ENCODE measurements around the gene LIPT2.

LIPT2 gene

DNA sequence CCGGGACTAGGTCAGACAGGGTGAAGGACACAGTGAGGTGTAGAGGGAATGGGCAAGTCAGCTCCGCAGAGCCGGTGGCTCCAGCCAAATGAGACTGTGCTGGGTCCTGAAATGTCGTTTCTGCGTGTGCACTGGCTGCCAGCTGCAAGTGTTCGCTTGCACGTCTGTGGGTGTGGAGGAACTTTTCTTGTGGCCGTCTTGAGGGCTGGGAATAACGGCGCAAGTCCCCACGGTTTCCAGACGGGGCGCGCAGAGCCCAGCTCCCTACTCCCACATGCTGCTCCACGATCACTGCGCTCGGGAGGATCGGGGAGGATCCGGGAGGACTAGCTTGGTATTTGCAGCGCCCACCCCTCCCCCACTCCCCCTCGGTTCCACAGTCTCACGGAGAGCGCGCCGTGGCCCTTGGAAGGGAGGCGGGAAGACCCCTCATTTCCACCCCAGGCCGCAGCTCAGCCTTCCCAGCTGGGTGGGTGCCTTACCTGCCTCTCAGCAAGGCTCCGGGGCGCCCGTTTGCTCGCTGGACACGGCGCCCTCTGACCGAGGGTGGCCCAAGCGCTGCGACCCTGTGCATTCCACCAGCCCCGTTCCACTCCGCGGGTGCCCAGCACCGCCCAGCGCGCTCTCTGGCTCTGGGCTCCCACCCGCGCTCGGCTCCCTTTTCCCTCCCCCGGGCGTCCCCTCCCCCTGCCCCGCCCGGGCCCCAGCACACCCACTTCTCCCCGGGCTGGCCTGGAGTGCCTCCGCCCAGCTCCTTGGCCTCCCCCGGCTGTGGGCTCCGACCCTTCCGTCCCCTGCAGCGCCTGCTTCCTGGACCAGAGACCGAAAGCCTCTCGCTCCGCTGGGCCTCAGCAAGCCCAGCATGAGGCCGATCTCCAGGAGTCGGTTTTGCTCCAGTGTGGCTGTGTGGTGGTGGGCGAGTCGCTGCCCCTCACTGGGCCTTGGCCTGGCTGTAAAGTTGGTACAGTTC, 26.3 kb downstream of the LIPT2 start, which contains the start of gene KCNE3:
KCNE3 (minus strand) TSS at position 634 of the 970 bp plus-strand sequence. CDS start 9,986 bp downstream, outside the sequence.
- DNase-seq (ENCODE audit: low read depth in 2 of 3, low spot score in 1 of 3), result no peak

DNA sequence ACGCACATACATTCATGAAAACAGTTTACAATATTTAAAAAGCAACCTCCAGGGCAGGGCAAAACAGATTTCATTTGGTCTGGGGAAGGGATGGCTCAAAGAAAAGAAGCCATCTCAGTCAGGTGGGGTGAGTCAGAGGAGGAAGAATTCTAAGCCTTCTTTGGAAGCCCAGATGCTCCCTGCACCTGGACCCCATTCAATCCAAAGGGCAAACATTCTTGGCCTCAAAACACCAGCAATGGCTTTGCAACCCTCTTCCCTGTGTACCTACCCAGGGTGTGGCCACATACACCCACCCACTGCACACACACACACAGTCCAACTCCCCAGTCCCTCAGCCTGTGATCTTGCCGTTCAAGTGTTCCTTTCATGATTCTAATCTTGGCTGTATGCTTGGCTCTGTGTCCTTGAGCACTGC, 28.2 kb downstream of the LIPT2 start:
- DNase-seq (ENCODE audit: low read depth in 2 of 3, low spot score in 1 of 3), result no peak

DNA sequence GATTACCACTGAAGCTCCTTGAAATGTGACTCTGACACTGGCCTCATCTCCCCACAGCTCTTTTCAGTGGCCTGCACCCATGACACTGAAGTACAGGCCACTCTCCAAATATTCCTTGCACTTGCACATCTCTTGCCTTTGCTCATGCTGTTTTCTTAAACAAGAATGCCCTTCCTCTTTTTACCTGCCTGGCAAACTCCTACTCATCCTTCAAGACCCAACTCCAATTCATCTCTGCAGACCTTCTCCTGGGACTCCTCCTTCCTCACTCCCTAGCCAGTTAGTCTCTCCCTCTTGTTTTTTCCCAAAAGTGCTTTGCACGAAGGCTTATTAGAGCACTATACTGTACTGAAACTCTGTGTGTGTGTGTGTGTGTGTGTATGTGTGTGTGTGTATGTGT, 28.8 kb downstream of the LIPT2 start:
- no peak for DNase-seq (ENCODE audit: low read depth in 2 of 3, low spot score in 1 of 3)

DNA sequence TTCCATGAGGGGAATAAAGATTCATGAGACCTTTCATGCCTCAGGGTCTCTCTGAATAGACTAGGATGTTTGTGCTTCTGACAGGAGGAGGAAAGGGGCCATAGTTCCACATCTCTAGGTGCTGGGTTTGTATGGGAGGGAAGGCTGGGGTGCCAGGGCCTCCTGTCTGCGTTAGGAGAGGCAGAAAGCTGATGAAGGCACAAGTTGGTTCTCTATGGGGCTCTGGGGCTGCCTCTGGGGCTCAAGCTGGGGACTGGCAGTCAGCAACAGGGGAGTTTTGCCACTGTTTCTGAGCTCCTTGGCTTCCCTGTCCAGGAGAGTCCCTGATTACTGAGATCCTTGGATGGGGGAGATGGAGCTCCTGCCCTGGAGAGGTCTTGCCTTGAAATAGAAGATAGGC, 30.3 kb downstream of the LIPT2 start:
- no peak for DNase-seq (ENCODE audit: low read depth in 2 of 3, low spot score in 1 of 3)

DNA sequence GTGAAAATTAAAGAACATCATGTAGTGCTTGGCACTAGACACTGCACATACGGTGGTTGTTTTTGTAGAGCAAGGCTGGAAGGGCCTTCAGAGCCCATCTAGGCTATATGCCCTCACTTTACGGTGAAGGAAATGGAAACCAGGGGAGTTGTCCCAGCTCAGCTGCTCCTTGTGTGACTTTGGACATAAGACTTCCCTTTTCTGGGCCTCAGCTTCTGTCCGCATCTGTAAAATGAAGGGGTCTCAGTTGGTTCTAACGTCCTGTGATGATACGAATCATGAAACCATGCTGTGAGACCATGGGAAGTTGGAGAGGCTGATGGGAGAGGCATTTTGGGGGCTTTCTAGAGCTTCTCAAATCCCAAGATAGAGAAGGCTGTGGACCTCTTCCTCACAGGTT, 30.9 kb downstream of the LIPT2 start:
- DNase-seq (ENCODE audit: low read depth in 2 of 3, low spot score in 1 of 3), result no peak

DNA sequence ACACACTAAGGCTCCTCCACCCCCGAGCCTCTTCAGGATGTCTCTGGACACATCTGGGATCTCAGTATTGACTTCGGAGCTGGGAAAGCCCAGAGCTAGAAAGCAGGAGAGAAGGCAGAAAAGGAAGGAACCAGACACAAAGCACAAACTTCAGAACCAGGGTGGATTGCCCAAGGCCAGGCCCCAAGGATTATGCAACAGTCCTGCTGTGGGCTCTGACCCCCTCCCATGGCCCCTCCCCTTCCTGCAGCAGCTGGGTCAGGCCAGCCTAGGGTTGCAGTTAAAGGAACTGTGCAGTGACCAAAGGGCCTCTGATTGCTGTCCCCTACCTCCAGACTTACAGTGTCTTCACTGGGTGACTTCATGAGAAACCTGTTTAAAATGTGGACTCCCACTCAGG, 31.5 kb downstream of the LIPT2 start:
- DNase-seq (ENCODE audit: low read depth in 2 of 3, low spot score in 1 of 3), result no peak

DNA sequence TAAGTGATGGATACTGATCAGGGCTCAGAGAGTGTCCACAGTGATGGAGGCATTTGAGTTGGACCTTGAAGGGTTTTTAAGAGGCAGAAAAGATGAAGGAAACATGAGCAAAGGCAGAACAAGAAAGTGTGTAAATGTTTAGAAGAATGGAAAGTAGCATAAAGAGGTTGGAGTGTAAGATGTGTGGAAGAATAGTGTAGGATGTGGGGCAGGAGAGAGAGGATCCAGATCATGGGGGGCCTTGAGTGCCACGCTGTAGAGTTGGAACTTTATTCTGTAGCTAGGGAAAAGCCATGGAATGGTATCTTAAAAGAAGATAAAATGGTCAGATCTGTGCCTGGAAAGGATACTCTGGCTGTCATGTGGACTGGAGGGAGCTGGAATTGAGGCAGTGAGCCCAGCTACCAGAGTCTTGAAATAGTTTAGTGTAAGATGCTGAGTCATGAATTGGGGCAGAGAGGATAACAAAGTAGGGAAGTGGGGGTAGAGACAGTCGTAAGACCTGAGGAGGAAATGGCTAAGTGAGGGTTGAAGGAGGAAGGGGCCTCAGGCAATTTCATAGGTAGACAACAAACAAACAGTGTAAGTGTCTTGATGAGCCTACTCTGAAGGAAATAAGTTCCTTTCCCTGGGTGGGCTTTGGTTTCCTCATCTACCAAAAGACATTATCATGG, 32.9 kb downstream of the LIPT2 start:
- DNase-seq (ENCODE audit: low read depth in 2 of 3, low spot score in 1 of 3), result no peak

DNA sequence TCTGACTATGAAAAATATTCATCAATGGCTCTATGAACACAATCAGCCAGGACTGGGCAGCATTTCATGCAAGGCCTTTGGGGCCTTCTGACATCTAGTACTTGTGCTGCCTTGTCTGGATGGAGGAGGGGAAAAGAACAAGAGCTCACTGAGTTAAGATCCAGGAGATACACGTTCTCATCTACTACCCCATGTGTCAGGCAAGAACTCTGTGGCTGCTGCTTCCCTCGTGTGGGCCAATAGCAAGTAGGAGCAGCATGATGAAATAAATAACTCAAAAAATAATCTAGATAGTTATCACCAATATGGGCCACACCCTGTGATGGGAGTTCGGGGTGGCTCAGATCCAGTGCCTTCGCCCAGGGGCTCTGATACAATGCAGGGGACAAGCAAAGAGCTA, 33.5 kb downstream of the LIPT2 start:
- DNase-seq (ENCODE audit: low read depth in 2 of 3, low spot score in 1 of 3), result no peak

DNA sequence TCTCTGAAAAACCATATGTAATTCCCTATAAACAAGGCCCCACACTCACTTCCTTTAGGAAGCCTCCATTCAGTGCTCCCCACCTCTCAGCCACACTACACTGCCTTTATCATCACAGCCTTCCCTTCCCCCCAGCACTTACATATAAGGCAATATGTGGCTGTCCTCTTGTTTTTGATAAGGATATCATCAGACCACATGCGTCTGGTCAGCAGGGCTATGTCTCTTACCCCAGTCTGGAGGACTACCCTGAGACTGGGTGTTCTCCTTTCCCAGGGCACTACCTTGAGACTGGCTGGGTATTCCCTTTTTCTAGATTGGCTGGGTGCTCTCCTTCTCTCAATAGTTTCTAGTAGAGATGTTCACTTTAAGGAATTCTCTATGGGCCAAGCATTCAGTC, 33.9 kb downstream of the LIPT2 start:
- no peak for DNase-seq (ENCODE audit: low read depth in 2 of 3, low spot score in 1 of 3)

DNA sequence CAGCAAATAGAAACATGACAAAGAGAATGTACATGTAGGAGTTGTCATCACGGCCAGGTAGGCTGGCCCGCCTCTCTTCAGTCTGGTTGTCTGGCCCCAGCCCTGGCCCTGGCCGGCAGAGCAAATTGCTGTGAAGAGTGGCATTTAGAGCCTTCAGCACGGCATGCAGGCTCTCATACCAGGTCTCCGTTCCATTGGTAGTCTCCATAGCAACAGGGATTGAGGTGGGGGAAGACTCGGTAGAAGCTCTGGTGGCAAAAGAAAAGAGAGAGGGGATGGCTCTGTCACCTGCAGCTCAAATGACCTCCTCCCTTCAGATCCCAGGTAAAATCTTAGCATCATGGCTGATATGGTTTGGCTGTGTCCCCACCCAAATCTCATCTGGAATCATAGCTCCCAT, 36.2 kb downstream of the LIPT2 start:
- DNase-seq (ENCODE audit: low read depth in 2 of 3, low spot score in 1 of 3), result no peak

DNA sequence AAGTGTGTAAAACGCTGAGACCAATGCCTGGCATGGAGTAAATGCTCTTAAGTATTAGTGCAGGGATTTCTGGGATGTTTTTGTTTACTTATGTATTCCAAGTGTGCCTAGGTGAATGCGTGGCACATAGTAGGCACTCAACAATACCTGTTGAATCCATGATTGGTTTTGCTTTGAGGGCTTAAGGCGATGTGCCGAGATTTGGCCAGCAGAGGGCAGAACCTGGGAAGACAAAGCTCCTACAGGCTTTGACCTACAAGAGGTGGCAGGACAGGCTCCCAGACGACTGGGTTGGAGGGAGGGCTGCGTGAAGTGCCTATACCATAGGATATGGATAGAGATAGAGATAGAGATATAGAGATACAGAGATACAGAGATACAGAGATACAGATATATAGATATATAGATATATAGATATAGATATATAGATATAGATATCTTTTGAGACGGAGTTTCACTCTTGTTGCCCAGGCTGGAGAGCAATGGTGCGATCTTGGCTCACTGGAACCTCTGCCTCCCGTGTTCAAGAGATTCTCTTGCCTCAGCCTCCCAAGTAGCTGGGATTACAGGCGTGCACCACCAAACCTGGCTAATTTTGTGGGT, 40.0 kb downstream of the LIPT2 start:
- peak; percentile 48 to 62 (median 50) for DNase-seq (ENCODE audit: low read depth in 2 of 3, low spot score in 1 of 3)

DNA sequence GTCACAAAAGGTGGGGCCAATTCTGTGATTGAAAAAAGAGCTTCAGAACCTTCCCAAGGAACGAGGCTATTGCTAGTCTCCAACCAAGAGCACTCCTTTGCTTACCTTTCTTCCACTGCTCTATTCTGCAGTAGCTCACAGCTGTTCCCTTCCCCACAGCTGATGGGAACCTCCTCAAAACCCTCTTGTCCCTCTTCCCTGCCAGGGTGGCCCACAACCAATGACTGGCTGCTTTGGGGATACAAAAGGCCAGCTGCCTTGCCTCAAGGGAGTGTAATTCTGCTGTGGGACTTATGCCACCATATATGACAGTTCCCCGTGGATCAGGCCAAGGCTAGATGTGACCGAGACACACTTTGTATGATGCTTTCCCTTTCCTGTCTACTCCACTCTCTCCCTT, 41.2 kb downstream of the LIPT2 start:
- DNase-seq (ENCODE audit: low read depth in 2 of 3, low spot score in 1 of 3), result no peak

DNA sequence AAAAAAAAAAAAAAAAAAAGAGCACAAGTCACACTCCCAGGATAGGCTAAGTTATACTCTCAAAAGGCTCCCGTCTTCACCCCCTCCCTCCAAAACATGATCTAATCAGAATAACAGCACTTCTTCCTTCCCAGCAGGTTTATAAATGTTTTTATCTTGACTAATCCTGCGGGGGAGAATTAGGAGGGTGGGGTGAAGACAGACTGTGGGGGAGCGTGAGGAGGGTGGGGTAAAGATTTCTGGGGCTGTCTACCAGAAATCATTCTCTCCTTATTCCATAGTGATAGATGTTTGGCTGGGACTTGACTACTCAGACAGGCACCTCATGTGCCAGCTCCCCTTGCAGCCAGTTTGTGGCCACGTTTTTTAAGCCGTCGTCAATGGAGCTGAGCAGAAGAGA, 43.2 kb downstream of the LIPT2 start:
- no peak for DNase-seq (ENCODE audit: low read depth in 2 of 3, low spot score in 1 of 3)

DNA sequence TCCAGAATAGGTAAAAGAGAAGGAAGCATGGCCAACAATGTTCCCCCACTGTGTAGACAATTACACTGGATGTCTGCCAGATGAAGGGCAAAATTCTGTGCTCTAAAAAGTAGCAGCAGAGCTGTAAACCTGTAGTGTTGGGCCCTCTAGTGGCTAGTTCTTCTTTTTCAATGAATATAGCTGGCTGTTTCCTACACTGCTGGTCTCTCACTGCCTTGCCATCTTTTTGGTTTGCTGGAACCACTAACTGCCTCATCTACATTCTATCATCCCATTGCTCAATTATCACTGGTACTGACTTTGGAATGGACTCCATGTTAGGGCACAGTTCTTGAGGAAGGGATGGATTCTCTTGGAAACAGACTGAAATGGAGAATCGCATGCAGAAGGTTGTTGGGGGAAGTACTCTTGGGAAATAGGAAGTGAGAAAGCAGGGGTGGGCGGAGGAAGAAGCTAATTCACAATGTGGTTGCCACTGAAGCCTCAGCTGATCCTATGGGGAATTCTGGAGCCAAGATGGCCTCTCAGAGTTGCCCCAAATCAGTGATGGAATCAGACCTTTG, 44.1 kb downstream of the LIPT2 start:
- DNase-seq (ENCODE audit: low read depth in 2 of 3, low spot score in 1 of 3), result peak in 2 of 3 donors; percentile 5 to 58

DNA sequence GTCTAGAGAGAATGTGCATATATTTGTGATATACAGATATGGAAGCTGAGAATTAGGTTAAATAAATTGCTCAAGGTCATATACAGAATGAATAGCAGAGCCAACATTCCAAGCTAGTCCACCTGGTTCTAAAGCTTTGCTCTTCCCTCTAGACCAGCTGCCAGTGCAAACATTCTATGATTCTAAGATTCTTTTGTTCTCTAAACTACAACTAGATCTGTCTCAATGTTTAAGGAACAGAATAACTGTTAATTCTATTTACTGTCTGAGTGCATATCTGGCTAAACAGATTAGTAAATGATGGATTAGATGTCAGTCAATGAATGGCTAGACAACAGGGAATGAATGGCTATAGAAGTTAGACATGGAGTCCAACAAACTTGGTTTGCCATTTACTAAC, 45.8 kb downstream of the LIPT2 start:
- no peak for DNase-seq (ENCODE audit: low read depth in 2 of 3, low spot score in 1 of 3)

DNA sequence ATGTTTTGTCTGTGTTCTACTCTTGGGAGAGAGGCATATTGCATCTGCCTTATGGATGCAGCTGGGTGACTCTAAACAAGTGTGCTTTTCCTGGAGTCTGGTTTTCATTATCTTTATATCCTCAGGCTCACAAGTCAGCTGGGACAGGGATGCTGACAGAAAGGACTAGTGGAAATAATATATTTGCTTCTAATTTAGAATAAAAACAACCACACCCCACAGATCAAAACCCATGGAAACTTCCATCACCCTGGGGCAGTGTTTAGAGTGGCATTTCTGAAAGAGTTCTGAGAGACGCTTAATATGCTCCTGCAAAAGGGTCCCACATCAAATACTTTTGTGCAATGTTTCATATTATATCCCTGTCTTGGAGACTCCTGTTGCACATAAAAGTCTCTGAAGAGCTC, 47.0 kb downstream of the LIPT2 start:
- no peak for DNase-seq (ENCODE audit: low read depth in 2 of 3, low spot score in 1 of 3)

DNA sequence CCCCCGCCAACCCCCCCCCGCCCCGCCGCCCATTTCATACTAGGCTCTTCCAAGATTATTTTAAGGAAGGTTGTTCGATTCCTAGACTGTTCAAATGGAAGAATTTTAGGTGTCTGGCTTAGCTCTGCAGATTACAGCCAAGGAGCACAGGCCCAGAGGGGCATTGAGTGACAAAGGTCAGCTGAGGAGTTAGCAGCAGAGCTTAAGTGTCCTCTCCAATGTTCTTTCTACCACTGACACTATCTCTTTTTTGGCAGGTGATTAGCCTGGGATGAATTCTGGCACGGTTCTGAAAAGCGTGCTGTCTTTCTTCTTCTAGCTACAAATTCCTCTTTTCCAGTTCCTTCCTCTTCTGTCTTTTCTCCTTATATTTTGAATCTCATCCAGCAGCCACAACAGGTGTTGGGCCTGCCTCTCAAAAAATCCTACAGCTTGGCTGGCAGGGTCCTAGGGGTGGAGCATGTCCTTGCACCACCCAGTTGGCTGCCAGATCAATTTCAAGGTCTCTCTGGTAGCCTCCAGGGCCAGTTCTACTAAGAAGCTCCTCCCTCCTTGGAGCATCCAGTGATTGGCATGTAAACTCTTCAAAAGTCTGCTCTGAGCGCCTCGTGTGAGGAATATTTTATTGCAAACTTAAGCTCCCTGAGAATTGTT, 49.2 kb downstream of the LIPT2 start:
- DNase-seq (ENCODE audit: low read depth in 2 of 3, low spot score in 1 of 3), result no peak

DNA sequence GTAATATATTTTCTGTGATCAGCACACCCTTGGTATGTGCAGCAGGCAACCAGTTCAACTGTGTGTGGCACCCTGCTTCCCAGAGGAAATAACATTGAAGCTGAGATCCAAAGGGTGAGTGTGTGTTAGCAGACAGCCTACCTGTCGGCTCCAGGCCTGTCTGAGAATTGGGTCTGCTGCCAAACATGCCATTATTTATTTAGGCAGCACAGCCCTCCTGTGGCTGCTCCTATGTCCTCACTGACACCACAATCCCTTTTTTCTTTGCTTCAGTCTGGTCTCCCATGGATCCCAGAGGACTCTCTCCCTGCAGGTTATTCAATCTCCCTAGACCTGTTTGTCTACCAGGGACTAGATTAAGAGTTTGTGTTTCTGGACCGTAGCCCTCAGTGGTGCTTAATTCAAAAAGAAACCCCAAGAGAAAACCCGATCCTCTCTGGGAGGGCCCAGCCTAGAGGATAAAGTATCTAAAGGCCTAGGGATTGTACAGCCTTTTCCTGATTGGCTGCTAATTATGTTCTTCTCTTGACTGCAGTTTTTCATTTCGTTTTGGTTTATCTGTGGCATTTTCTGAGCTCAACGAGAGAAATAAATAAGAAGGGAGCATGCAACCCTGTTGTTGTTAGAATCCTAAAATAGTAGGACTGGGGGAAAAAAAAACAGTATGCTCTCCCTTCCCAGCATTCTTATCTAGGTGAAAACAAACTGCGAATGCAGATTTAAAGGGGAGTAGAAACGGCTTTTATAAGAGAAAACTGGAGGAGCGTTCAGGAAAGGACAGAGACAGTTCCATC, 50.3 kb downstream of the LIPT2 start:
- no peak for DNase-seq (ENCODE audit: low read depth in 2 of 3, low spot score in 1 of 3)

DNA sequence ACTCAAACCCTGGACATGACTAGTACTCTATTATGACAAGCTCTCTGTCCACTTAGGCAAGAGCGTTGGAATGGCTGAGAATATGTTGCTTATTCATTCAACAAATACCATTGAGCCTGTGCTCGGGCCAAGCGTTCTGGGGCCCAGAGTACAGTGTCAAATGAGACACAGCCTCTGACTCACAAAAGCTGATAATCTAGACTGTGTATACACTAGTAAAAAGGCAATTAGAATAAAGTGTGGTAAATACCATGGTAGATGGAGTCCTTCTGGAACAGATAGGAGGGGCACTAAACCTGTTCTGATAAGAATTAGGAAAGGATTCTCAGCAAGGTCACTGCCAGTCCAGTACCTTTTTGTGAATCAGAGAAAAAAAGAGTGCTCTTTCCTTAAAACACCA, 50.9 kb downstream of the LIPT2 start:
- no peak for DNase-seq (ENCODE audit: low read depth in 2 of 3, low spot score in 1 of 3)

Data from stimulated activated CD4-positive, alpha-beta T cell treated with anti-CD3 and anti-CD28 coated beads, Interleukin-12 subunit alpha, Interleukin-12 subunit beta, amount 100 ng/mL, for 48 hours (primary cell).